OCI-LY7 (cell line): ENCODE data around the gene RERGL. TPM values are rescaled to one million over a fixed set of nuclear protein-coding genes. Genes with fewer than 3 reads are reported as not detected.
A peak's percentile ranks its signal among the peaks of the same experiment; 100 is the strongest.

Experiments
- BruUV-seq: library from RNA; stranded (reverse); fragments of 400-500 nt; replicated peaks from 2 replicates; lab custom pipeline; 2021; lab: Mats Ljungman, UMichigan
- CTCF ChIA-PET: fragments of 300-600 bp; sonication (Branson Sonifier 250); formaldehyde crosslinking; loops from one replicate; lab custom pipeline; 2022; ENCODE audit warnings: antibody characterized with exemption; ENCODE audit not compliant: unreplicated experiment; lab: Charles Lee
- POLR2A ChIA-PET: fragments of 300-600 bp; sonication (Branson Sonifier 250); formaldehyde crosslinking; loops from one replicate; lab custom pipeline; 2022; ENCODE audit warnings: antibody characterized with exemption; lab: Charles Lee
- DNase-seq: peaks from one replicate; pipeline ENCODE4 v3.0.0-alpha.2; 2015; ENCODE audit warnings: low spot score
- H2AFZ ChIP-seq: fragments of 200-600 bp; sonication (generic), shearing (Covaris generic); 2 replicates; pipeline ENCODE4 v1.6.1; 2014; ENCODE audit warnings: mild to moderate bottlenecking, antibody characterized with exemption, low read length, moderate library complexity
- H3K27ac ChIP-seq: fragments of 200-600 bp; sonication (generic); 2 replicates; pipeline ENCODE4 v1.5.1; 2014; ENCODE audit warnings: mixed run types, low read depth, mild to moderate bottlenecking, moderate library complexity, low read length, inconsistent platforms; ENCODE audit not compliant: poor library complexity, severe bottlenecking
- H3K36me3 ChIP-seq: fragments of 200-600 bp; sonication (generic); 2 replicates; pipeline ENCODE4 v1.6.1; 2014; ENCODE audit warnings: mild to moderate bottlenecking, antibody characterized with exemption, low read length, moderate library complexity, mixed read lengths; ENCODE audit not compliant: insufficient read depth
- H3K4me1 ChIP-seq: fragments of 200-600 bp; sonication (generic); 2 replicates; pipeline ENCODE4 v1.5.1; 2014; ENCODE audit warnings: mild to moderate bottlenecking, low read length; ENCODE audit not compliant: insufficient read depth, poor library complexity, severe bottlenecking
- H3K4me2 ChIP-seq: fragments of 200-600 bp; sonication (generic); 2 replicates; pipeline ENCODE4 v1.6.1; 2014; ENCODE audit warnings: mild to moderate bottlenecking, low read length
- H3K4me3 ChIP-seq: fragments of 200-600 bp; sonication (generic); 2 replicates; pipeline ENCODE4 v1.5.1; 2014; ENCODE audit warnings: mild to moderate bottlenecking, low read depth, low read length; ENCODE audit not compliant: poor library complexity, severe bottlenecking
- H3K79me2 ChIP-seq: fragments of 200-600 bp; sonication (generic); 2 replicates; pipeline ENCODE4 v1.6.1; 2016; ENCODE audit warnings: low read depth, mild to moderate bottlenecking, low read length, moderate library complexity, mixed read lengths; ENCODE audit not compliant: insufficient read depth
- H3K9me2 ChIP-seq: fragments of 200-600 bp; sonication (generic); 2 replicates; pipeline ENCODE4 v1.6.1; 2016; ENCODE audit warnings: mild to moderate bottlenecking, low read length, mixed read lengths; ENCODE audit not compliant: insufficient read depth
- H3K9me3 ChIP-seq: fragments of 200-600 bp; sonication (generic); 2 replicates; pipeline ENCODE4 v1.6.1; 2014; ENCODE audit warnings: mild to moderate bottlenecking, mixed run types, low read length, mixed read lengths
- H4K20me1 ChIP-seq: fragments of 200-600 bp; sonication (generic); 2 replicates; pipeline ENCODE4 v1.6.1; 2014; ENCODE audit warnings: mild to moderate bottlenecking, antibody characterized with exemption, low read length, moderate library complexity, mixed read lengths; ENCODE audit not compliant: insufficient read depth
- EZH2phosphoT487 ChIP-seq: fragments of 200-600 bp; sonication (generic); IDR thresholded peaks from 2 replicates; pipeline ENCODE4 v1.6.1; 2018; ENCODE audit warnings: low read depth, borderline replicate concordance, mild to moderate bottlenecking, mixed run types, antibody characterized with exemption, low read length, moderate library complexity, mixed read lengths
- intact Hi-C: fragments of 100-400 bp; cut with micrococcal nuclease; formaldehyde crosslinking; loops from one replicate; pipeline ENCODE4 v1.10.0; 2022; ENCODE audit not compliant: unreplicated experiment
- total RNA-seq, 2 experiments: library from RNA; depleted of rRNA in 1 of 2; stranded (reverse); fragments of >200 nt in 1 of 2; shearing (Covaris generic) in 1 of 2; gene quantifications; 2 replicates each; pipeline ENCODE4 v1.2.3, GENCODE V29; 2014 to 2022
- TF ChIP-seq, protein P1 (sequence below): fragments of 200-600 bp; sonication (generic); conservative IDR thresholded peaks from 2 replicates; pipeline ENCODE4 v1.5.1; 2014; ENCODE audit warnings: mild to moderate bottlenecking, antibody characterized with exemption, low read length, moderate library complexity, mixed read lengths

Gene RERGL
- total RNA-seq, 2 experiments from 2014 or later = not detected

DNA sequence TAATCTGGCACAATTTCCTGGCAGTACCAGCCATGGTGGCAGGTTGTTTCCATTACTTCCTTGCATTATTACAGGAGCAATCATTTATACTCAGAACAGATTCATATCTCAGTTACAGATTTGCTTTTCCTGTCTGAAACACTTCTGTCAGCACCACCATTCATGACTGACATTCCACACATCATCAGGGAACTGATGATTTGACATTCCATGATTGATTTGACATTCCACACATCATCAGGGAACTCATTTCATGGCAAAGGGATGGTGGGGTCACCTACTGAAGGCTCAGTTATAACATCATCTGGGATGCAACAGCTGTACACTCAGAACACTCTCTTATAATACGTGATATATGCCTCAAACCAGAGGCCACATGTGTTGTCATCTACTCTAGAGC is 30.9 kb upstream of the RERGL start:
- Histone ChIP-seq H3K4me2 (no peak overlapping the region), H3K9me3 (no peaks in the 10 kb centered on the region), H3K4me1 (peaks cover 4% of the 10 kb centered on the region), H3K9me2 (no peaks in the 10 kb centered on the region), H3K79me2 (no peaks in the 10 kb centered on the region), H3K4me3 (no peak overlapping the region), H3K36me3 (no peaks in the 10 kb centered on the region), H4K20me1 (no peaks in the 10 kb centered on the region), H3K27ac (no peak overlapping the region), H2AFZ (peak overlapping the region; percentile 36; the same call in 1 of the 2 replicates)
- intact Hi-C loops = no loop called here
- TF ChIP-seq, protein P1, sequence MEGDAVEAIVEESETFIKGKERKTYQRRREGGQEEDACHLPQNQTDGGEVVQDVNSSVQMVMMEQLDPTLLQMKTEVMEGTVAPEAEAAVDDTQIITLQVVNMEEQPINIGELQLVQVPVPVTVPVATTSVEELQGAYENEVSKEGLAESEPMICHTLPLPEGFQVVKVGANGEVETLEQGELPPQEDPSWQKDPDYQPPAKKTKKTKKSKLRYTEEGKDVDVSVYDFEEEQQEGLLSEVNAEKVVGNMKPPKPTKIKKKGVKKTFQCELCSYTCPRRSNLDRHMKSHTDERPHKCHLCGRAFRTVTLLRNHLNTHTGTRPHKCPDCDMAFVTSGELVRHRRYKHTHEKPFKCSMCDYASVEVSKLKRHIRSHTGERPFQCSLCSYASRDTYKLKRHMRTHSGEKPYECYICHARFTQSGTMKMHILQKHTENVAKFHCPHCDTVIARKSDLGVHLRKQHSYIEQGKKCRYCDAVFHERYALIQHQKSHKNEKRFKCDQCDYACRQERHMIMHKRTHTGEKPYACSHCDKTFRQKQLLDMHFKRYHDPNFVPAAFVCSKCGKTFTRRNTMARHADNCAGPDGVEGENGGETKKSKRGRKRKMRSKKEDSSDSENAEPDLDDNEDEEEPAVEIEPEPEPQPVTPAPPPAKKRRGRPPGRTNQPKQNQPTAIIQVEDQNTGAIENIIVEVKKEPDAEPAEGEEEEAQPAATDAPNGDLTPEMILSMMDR = no peak
- TF ChIP-seq EZH2phosphoT487 = no peak
- POLR2A ChIA-PET = interaction anchor here (0.8 to 2.2 kb wide), 3 partner anchors 11 to 36 kb away, joined by 3 to 9 read pairs (median 3); no protein-coding TSS in a partner anchor
- BruUV-seq = no TSS peak
- DNase-seq = no peak
- CTCF ChIA-PET = no interaction called here

DNA sequence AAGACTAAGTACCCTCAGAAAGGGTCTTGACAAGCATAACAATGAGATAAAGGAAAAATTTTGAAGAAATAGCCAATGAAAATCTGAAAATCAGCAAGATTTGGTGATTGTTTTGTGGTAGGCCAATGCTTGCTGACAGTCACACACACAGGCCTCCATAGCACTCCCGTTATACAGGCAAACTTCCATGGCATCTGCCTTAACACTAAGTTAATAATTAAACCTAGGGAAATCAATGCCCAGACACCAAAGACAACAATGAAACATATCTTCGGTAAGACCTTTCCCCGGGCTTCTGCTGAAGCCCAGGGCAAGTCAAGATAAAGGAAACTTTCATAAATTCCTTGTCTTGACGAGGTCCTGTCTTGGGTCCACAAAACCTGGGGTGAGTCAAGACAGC is 18.6 kb upstream of the RERGL start:
- no peaks in the 10 kb centered on the region for H3K4me1 ChIP-seq
- no peaks in the 10 kb centered on the region for H3K9me3 ChIP-seq
- no peaks in the 10 kb centered on the region for H3K9me2 ChIP-seq
- no peak overlapping the region for H3K4me2 ChIP-seq
- H3K27ac ChIP-seq = no peak overlapping the region
- H3K36me3 ChIP-seq = no peaks in the 10 kb centered on the region
- no peak overlapping the region for H3K4me3 ChIP-seq
- ChIA-PET CTCF (no interaction called here), POLR2A (no interaction called here)
- H4K20me1 ChIP-seq = no peaks in the 10 kb centered on the region
- TF ChIP-seq EZH2phosphoT487 = no peak
- TF ChIP-seq, protein P1 = no peak
- intact Hi-C loops = no loop called here
- BruUV-seq = no TSS peak
- no peak overlapping the region for H2AFZ ChIP-seq
- no peaks in the 10 kb centered on the region for H3K79me2 ChIP-seq
- DNase-seq = no peak

DNA sequence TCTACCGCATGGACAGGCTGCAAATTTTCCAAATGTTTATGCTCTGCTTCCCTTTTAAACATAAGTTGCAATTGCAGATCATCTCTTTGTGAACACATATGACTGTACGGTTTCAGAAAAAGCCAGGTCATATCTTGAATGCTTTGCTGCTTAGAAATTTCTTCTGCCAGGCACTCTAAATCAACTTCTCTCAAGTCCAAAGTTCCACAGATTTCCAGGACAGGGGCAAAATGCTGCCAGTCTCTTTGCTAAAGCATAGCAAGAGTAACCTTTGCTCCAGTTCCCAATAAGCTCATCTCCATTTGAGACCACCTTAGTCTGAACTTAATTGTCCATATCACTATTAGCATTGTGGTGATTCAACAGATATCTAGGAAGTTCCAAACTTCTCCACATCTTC is 13.6 kb upstream of the RERGL start:
- no TSS peak for BruUV-seq
- no peak overlapping the region for H3K27ac ChIP-seq
- no peak overlapping the region for H3K4me3 ChIP-seq
- ChIA-PET POLR2A (interaction anchor here (0.6 to 1.0 kb wide), 2 partner anchors 18 to 40 kb away, joined by 3 read pairs; no protein-coding TSS in a partner anchor), CTCF (no interaction called here)
- intact Hi-C loops = no loop called here
- TF ChIP-seq, protein P1 = no peak
- TF ChIP-seq EZH2phosphoT487 = no peak
- H3K9me3 ChIP-seq = peaks cover 14% of the 10 kb centered on the region
- H3K9me2 ChIP-seq = no peaks in the 10 kb centered on the region
- H2AFZ ChIP-seq = no peak overlapping the region
- H3K4me1 ChIP-seq = peaks cover 26% of the 10 kb centered on the region
- H3K79me2 ChIP-seq = no peaks in the 10 kb centered on the region
- H3K4me2 ChIP-seq = no peak overlapping the region
- H4K20me1 ChIP-seq = no peaks in the 10 kb centered on the region
- H3K36me3 ChIP-seq = peaks cover 9% of the 10 kb centered on the region; the same call in 1 of the 2 replicates
- no peak for DNase-seq
